GM19351 (cell line): ENCODE measurements around the gene USO1.
A peak's percentile ranks its signal among the peaks of the same experiment; 100 is the strongest.
"Not testable (repeated sequence)": the region's sequence is repeated elsewhere in the genome, so short reads cannot be mapped to it uniquely, and the experiment has no call there.

Experiments used
- ATAC-seq: cut with Tn5 transposase; IDR thresholded peaks from one replicate; pipeline ENCODE4 v1.9.1; 2021; ENCODE audit warnings: mild to moderate bottlenecking, moderate library complexity; ENCODE audit not compliant: unreplicated experiment

Gene USO1

GRCh38 chr4:75710246-75710645 lies 14.1 kb upstream of the USO1 start:
- no peak for ATAC-seq

DNA sequence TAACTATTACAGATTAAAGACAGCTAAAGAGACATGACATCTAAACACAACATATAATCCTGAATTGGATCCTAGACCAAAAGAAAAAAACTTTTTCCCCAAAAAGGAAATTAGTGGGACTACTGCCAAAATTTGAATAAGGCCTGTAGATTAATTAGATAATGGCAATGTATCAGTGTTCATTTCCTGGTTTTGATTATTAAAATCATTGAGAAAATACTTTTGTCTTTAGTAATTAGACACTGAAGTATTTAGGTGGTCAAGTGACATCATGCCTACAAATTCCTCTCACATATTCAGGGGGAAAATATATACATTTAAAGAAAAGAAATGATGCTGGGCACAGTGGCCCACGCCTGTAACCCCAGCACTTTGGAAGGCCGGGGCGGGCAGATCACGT lies 10.4 kb upstream of the USO1 start:
- ATAC-seq = no peak

GRCh38 chr4:75714704-75715103 lies 9.7 kb upstream of the USO1 start:
- no peak for ATAC-seq

GRCh38 chr4:75715105-75715799 lies 9.1 kb upstream of the USO1 start:
- ATAC-seq = peak; percentile 73

DNA sequence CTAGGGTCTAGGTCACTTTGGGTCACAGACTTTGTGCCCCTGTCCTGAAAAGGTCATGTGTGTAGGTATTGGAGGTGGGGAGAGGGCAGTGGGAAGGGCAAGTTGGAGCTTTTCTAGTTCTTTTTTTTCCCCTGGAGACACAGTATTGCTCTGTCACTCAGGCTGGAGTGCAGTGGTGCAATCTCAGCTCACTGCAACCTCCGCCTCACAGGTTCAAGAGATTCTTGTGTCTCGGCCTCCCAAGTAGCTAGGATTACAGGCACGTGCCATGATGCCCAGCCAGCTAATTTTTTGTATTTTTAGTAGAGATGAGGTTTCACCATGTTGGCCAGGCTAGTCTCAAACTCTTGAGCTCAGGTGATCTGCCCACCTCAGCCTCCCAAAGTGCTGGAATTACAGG lies 8.3 kb upstream of the USO1 start:
- ATAC-seq = not testable (repeated sequence)

DNA sequence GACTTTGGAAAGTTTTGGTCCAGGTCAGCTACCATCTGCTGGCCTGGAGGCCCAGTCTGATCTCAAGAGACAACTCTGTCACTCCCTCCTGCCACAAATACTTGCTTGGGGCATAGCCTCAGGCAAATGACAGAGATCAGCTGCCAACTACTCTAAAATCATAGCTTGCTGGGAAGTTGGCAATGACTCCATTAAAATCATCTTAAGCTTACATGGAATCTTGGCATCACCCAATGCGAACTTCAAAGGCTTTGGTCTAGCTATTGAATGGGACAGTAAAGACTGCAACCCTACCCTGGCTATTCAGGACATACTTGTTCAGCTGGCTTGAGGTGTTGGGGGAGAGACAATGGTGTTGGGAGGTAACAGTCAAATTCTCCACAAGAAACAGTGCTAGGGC lies 7.0 kb upstream of the USO1 start:
- ATAC-seq = no peak

- no peak for ATAC-seq
Measured at GRCh38 chr4:75718529-75718928, 5.8 kb upstream of the USO1 start.

- no peak for ATAC-seq
Measured at GRCh38 chr4:75722417-75722816, 2.0 kb upstream of the USO1 start.

GRCh38 chr4:75723163-75724065 lies 963 bp upstream of the USO1 start:
- ATAC-seq = no peak

- ATAC-seq = peak; percentile 60
Measured at GRCh38 chr4:75724867-75725724, 719 bp downstream of the USO1 start.

DNA sequence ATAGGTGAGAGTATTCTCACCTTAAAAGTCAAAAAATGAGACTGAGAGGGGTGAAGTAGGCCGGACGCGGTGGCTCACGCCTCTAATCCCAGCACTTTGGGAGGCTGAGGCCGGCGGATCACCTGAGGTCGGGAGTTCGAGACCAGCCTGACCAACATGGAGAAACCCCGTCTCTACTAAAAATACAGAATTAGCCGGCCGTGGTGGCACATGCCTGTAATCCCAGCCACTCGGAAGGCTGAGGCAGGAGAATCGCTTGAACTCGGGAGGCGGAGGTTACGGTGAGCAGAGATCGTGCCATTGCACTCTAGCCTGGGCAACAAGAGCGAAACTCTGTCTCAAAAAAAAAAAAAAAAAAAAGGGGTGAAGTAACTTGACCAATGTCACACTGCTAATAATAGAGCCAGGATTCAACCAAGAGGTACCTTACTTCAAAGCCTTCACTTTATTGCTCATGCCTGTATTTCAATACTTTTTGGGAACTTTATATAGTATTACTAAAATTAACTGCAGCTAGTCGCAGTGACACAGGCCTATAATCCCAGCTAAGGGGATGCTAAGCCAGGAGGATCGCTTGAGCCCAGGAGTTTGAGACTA lies 1.7 kb downstream of the USO1 start:
- ATAC-seq = not testable (repeated sequence)

- no peak for ATAC-seq
Measured at GRCh38 chr4:75726577-75726976, 2.2 kb downstream of the USO1 start.

DNA sequence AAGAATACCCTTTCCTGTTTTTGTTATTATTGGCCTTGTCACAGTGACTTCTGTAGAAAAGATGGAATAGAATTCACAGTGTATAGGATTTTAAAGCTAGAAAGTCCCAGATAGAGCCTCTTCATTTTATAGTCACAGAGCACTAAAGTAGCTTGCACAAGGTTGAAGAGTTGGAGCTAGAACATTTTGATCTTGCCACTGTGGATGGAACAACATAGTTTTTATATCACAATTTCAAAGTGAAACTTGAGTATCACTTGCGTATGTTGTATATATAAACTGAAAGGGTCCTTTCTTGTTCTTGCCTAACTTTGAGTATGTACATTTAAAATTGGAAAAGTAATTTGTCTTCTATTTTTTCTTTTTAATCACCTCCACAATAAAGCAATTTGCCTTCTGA lies 2.7 kb downstream of the USO1 start:
- ATAC-seq = no peak

DNA sequence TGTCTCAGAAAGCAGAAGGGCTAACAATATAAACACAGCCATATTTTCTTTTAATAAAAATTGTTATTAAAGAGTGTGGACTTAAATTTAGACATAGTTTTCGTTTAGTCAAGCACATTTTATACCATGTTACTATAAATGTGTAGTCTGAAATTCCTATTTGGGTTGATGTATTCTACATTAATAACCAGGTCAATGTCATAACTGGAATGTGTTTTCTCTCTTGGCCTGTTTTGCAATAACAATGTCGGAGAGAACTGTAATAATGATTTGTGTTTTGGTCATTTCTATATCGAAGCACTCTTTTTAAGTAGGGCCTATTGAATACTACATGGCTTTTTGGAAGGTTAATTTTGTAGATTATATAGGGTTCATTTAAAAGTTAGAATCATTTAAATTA lies 5.5 kb downstream of the USO1 start:
- no peak for ATAC-seq

DNA sequence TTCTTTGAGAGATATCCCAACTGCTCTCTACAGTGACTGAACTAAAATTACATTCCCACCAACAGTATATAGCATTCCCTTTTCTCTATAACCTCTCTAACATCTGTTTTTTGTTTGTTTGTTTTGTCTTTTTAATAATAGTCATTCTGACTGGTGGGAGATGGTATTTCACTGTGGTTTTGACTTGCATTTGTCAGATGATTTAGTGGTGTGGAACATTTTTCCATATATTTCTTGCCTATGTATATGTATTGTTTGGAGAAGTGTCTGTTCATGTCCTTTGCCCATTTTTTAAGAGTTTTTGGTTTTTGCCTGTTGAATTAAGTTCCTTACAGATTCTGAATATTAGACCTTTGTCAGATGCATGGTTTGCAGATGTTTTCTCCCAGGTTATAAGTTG lies 9.0 kb downstream of the USO1 start:
- ATAC-seq = no peak

GRCh38 chr4:75735525-75735924 lies 11.1 kb downstream of the USO1 start:
- ATAC-seq = no peak

GRCh38 chr4:75736862-75737261 lies 12.5 kb downstream of the USO1 start:
- no peak for ATAC-seq

DNA sequence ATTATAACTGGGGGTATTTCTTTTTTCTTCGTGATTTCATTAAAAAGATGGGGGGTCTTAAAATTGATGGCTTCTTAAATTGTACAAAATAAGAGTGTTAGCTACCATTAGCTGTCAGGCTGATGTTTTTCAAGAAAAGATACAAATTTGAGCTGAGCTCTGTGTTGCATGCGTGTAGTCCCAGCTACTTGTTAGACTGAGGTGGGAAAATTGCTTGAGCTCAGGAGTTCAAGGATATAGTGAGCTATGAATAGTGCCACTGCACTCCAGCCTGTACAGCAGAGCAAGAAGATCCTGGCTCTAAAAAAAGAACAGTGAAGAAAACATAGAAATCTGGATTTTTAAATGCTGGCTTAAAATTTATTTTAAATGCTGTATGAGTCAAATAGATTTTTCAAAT lies 13.0 kb downstream of the USO1 start:
- ATAC-seq = no peak

GRCh38 chr4:75741027-75741426 lies 16.6 kb downstream of the USO1 start:
- no peak for ATAC-seq

DNA sequence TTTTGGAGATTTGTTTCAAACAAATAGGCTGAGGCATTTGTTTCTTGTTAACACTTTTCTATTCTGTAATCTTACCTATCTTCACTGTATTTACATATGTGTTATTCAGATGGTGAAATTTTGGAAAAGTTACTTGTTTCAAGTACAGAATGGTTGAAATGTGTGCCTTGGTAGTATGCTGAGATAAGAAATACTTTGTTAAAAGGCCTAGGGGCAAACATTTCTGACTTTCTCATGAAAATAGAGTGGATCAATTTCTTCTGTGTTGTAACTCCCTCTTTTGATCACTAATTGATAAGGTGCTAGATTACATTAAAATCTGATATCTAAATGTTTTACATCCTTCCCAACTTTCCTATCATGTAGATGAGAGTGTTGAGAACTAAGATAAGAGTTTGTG lies 18.1 kb downstream of the USO1 start:
- no peak for ATAC-seq

- ATAC-seq = no peak
Measured at GRCh38 chr4:75745161-75745560, 20.8 kb downstream of the USO1 start.
